ENCODE measurements around the gene PPIG.

PPIG gene

GRCh38 chr2:169641464-169641863 is 57.3 kb downstream of the PPIG start:
- no peaks in the 10 kb centered on the region for H3K79me2 ChIP-seq (ENCODE audit: low read length)
- H4K20me1 ChIP-seq (ENCODE audit: insufficient read depth, low read length): no peaks in the 10 kb centered on the region
- H3K36me3 ChIP-seq (replicated peaks; ENCODE audit: low read depth, low read length): peaks cover 27% of the 10 kb centered on the region
- H3K4me1 ChIP-seq (ENCODE audit: low read length): no peaks in the 10 kb centered on the region
- no peak overlapping the region for H3K27ac ChIP-seq (ENCODE audit: low read length)
- H3K9ac ChIP-seq (ENCODE audit: low read length): no peak overlapping the region
- no peaks in the 10 kb centered on the region for H3K27me3 ChIP-seq (ENCODE audit: low read depth, low read length)
- H2AFZ ChIP-seq (ENCODE audit: low read depth, low read length): no peak overlapping the region
- H3K9me3 ChIP-seq (ENCODE audit: insufficient read depth, low read length): no peaks in the 10 kb centered on the region
- no peak for TF ChIP-seq CTCF (IDR thresholded peaks at IDR 0.05; ENCODE audit: low read depth, low read length)
- no peak for TF ChIP-seq EZH2phosphoT487 (IDR thresholded peaks at IDR 0.05; ENCODE audit: low read depth)
- H3K4me3 ChIP-seq (ENCODE audit: low read length): no peak overlapping the region
- H3K4me2 ChIP-seq (ENCODE audit: low read length): no peak overlapping the region

- Histone ChIP-seq H3K9me3 (ENCODE audit: insufficient read depth, low read length) (no peaks in the 10 kb centered on the region), H3K79me2 (ENCODE audit: low read length) (no peaks in the 10 kb centered on the region), H3K4me1 (ENCODE audit: low read length) (no peaks in the 10 kb centered on the region), H3K36me3 (replicated peaks; ENCODE audit: low read depth, low read length) (peaks cover 4% of the 10 kb centered on the region), H3K4me3 (ENCODE audit: low read length) (no peak overlapping the region), H3K27ac (ENCODE audit: low read length) (no peak overlapping the region), H3K27me3 (ENCODE audit: low read depth, low read length) (no peaks in the 10 kb centered on the region), H3K4me2 (ENCODE audit: low read length) (no peak overlapping the region), H4K20me1 (ENCODE audit: insufficient read depth, low read length) (no peaks in the 10 kb centered on the region), H2AFZ (ENCODE audit: low read depth, low read length) (no peak overlapping the region), H3K9ac (ENCODE audit: low read length) (no peak overlapping the region)
- TF ChIP-seq EZH2phosphoT487 (IDR thresholded peaks at IDR 0.05; ENCODE audit: low read depth) (no peak), CTCF (IDR thresholded peaks at IDR 0.05; ENCODE audit: low read depth, low read length) (no peak)
Observed at GRCh38 chr2:169644173-169644572, 60.0 kb downstream of the PPIG start.

GRCh38 chr2:169647496-169647895 is 63.3 kb downstream of the PPIG start:
- Histone ChIP-seq H3K27me3 (ENCODE audit: low read depth, low read length) (no peaks in the 10 kb centered on the region), H3K36me3 (replicated peaks; ENCODE audit: low read depth, low read length) (no peaks in the 10 kb centered on the region), H3K9me3 (ENCODE audit: insufficient read depth, low read length) (no peaks in the 10 kb centered on the region), H3K27ac (ENCODE audit: low read length) (no peak overlapping the region), H3K4me1 (ENCODE audit: low read length) (no peaks in the 10 kb centered on the region), H2AFZ (ENCODE audit: low read depth, low read length) (no peak overlapping the region), H3K4me3 (ENCODE audit: low read length) (no peak overlapping the region), H3K4me2 (ENCODE audit: low read length) (no peak overlapping the region), H4K20me1 (ENCODE audit: insufficient read depth, low read length) (no peaks in the 10 kb centered on the region), H3K9ac (ENCODE audit: low read length) (no peak overlapping the region), H3K79me2 (ENCODE audit: low read length) (no peaks in the 10 kb centered on the region)
- TF ChIP-seq CTCF (IDR thresholded peaks at IDR 0.05; ENCODE audit: low read depth, low read length): no peak
- no peak for TF ChIP-seq EZH2phosphoT487 (IDR thresholded peaks at IDR 0.05; ENCODE audit: low read depth)

- no peaks in the 10 kb centered on the region for H3K9me3 ChIP-seq (ENCODE audit: insufficient read depth, low read length)
- peaks cover 3% of the 10 kb centered on the region; the same call in 1 of the 2 replicates for H3K27me3 ChIP-seq (ENCODE audit: low read depth, low read length)
- H3K9ac ChIP-seq (ENCODE audit: low read length): no peak overlapping the region
- no peak overlapping the region for H3K27ac ChIP-seq (ENCODE audit: low read length)
- no peak overlapping the region for H3K4me3 ChIP-seq (ENCODE audit: low read length)
- H3K4me2 ChIP-seq (ENCODE audit: low read length): no peak overlapping the region
- TF ChIP-seq EZH2phosphoT487 (IDR thresholded peaks at IDR 0.05; ENCODE audit: low read depth): no peak
- TF ChIP-seq CTCF (IDR thresholded peaks at IDR 0.05; ENCODE audit: low read depth, low read length): no peak
- H3K79me2 ChIP-seq (ENCODE audit: low read length): no peaks in the 10 kb centered on the region
- 0 out of 2 replicates have a peak, but pooled peaks cover 4% of the 10 kb centered on the region for H3K4me1 ChIP-seq (ENCODE audit: low read length)
- H4K20me1 ChIP-seq (ENCODE audit: insufficient read depth, low read length): no peaks in the 10 kb centered on the region
- H2AFZ ChIP-seq (ENCODE audit: low read depth, low read length): no peak overlapping the region
- no peaks in the 10 kb centered on the region for H3K36me3 ChIP-seq (replicated peaks; ENCODE audit: low read depth, low read length)
Observed at GRCh38 chr2:169649278-169649677, 65.1 kb downstream of the PPIG start.

Measured in OCI-LY3 (cell line).